Measurements from ENCODE around the gene ALX3. TPM values are rescaled to one million over a fixed set of nuclear protein-coding genes. Genes with fewer than 3 reads are reported as not detected.
A peak's percentile ranks its signal among the peaks of the same experiment; 100 is the strongest.

ALX3 gene
- not detected in 2 replicates for total RNA-seq

GRCh38 chr1:110070671-110071242, at the start of gene ALX3:
ALX3 (minus strand) TSS chr1:110070672; CDS start chr1:110070612, 60 bp downstream.
- H3K4me3 Mint-ChIP-seq, result no peak within 1 kb of the TSS
- H3K36me3 Mint-ChIP-seq (ENCODE audit: low read depth), result peaks cover 2% of the 10 kb centered on the region
- no peaks in the 10 kb centered on the region for H3K9me3 Mint-ChIP-seq
- H3K27ac Mint-ChIP-seq, result no peak within 1 kb of the TSS
- intact Hi-C loops (cut with micrococcal nuclease), result no loop called here
- peaks cover 81% of the 10 kb centered on the region for H3K27me3 Mint-ChIP-seq
- no peak for DNase-seq
- peaks cover 8% of the 10 kb centered on the region for H3K4me1 Mint-ChIP-seq

DNA sequence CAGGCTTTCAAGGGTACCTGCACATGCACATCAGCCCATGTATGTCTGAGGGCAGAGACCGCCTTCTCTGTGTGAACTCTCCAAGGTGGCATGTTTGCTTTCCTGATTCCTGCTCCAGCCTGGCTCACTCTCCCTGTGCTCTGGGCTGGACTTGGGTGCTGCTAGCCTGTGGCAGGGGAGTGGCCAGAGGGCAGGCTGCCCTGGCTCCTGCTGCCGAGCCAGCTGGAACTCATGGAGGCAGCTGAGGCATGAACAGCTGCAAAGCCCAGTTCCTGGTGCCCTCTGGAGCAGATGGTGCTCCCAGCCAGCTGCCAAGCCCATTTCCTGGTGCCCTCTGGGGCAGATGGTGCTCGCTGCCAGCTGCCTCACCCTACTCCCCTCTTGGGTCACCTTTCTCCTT, 49.4 kb upstream of the ALX3 start:
- Mint-ChIP-seq H3K4me1 (peaks cover 2% of the 10 kb centered on the region), H3K36me3 (ENCODE audit: low read depth) (peaks cover 3% of the 10 kb centered on the region), H3K27ac (no peak overlapping the region), H3K4me3 (no peak overlapping the region), H3K9me3 (peaks cover 12% of the 10 kb centered on the region), H3K27me3 (peaks cover 12% of the 10 kb centered on the region)
- intact Hi-C loops (cut with micrococcal nuclease), result loop anchor here (5.0 kb wide), 1 partner anchor 38 kb away; no protein-coding TSS in a partner anchor
- no peak for DNase-seq

- Mint-ChIP-seq H3K27ac (no peak overlapping the region), H3K9me3 (peaks cover 11% of the 10 kb centered on the region), H3K4me3 (no peak overlapping the region), H3K4me1 (peaks cover 2% of the 10 kb centered on the region), H3K27me3 (peaks cover 14% of the 10 kb centered on the region), H3K36me3 (ENCODE audit: low read depth) (peaks cover 3% of the 10 kb centered on the region)
- intact Hi-C loops (cut with micrococcal nuclease), result loop anchor here (5.0 kb wide), 1 partner anchor 37 kb away; no protein-coding TSS in a partner anchor
- no peak for DNase-seq
Measured at GRCh38 chr1:110118636-110119396, 48.3 kb upstream of the ALX3 start.

DNA sequence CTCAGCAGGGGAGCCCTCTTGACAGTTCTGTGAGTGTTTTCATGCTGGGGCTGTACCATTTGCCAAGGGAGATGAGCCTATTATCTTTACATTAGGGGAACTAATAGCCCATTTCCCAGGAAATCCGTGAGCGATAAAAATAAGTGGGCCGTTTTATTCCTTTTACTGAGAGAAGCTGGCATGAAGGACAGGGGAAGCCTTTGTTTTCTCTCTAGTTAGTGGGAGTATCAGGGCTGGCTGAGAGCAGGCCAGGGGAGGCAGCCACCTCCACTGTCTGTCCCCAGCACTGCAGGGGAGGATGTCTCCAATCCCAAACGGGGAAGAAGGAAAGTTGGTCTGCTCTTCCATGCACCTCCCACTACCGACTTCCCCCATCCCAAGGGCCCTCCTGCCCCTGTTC, 44.3 kb upstream of the ALX3 start:
- H3K27me3 Mint-ChIP-seq, result peaks cover 15% of the 10 kb centered on the region
- intact Hi-C loops (cut with micrococcal nuclease), result loop anchor here (5.0 kb wide), 1 partner anchor 32 kb away; no protein-coding TSS in a partner anchor
- H3K27ac Mint-ChIP-seq, result no peak overlapping the region
- no peaks in the 10 kb centered on the region for H3K9me3 Mint-ChIP-seq
- H3K4me1 Mint-ChIP-seq, result no peaks in the 10 kb centered on the region
- H3K4me3 Mint-ChIP-seq, result no peak overlapping the region
- DNase-seq, result no peak
- H3K36me3 Mint-ChIP-seq (ENCODE audit: low read depth), result no peaks in the 10 kb centered on the region

GRCh38 chr1:110114173-110114572, 43.7 kb upstream of the ALX3 start:
- Mint-ChIP-seq H3K27ac (no peak overlapping the region), H3K9me3 (no peaks in the 10 kb centered on the region), H3K36me3 (ENCODE audit: low read depth) (no peaks in the 10 kb centered on the region), H3K4me1 (no peaks in the 10 kb centered on the region), H3K4me3 (no peak overlapping the region), H3K27me3 (peaks cover 20% of the 10 kb centered on the region)
- DNase-seq, result no peak
- intact Hi-C loops (cut with micrococcal nuclease), result no loop called here

DNA sequence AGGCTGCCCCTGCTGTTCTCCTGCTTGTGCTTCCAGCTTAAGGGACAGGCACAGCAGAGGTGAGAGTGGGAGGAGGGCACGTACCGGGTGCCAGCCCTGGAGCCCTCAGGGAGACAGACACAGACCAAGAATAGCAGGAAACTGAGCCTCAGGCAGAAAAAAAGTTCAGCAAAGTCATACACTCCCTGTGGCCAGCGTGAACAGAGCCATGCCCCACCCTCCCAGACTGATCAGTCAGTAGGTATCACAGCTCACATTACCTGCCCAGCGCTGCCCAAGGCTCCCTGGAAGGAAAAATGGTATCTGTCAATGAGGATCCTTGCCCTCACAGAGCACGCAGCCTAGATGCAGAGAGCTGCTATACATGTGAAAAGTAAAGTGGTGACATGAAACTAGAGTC, 43.1 kb upstream of the ALX3 start:
- Mint-ChIP-seq H3K4me3 (no peak overlapping the region), H3K9me3 (no peaks in the 10 kb centered on the region), H3K36me3 (ENCODE audit: low read depth) (no peaks in the 10 kb centered on the region), H3K27me3 (peaks cover 21% of the 10 kb centered on the region), H3K4me1 (no peaks in the 10 kb centered on the region), H3K27ac (no peak overlapping the region)
- intact Hi-C loops (cut with micrococcal nuclease), result no loop called here
- DNase-seq, result no peak

DNA sequence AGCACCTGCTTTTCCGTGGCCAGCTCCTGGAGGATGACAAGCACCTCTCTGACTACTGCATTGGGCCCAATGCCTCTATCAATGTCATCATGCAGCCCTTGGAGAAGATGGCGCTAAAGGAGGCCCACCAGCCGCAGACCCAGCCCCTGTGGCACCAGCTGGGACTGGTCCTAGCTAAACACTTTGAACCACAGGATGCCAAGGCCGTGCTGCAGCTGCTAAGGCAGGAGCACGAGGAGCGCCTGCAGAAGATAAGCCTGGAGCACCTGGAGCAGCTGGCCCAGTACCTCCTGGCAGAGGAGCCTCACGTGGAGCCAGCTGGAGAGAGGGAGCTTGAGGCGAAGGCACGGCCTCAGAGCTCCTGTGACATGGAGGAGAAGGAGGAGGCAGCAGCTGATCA, 42.2 kb upstream of the ALX3 start:
- H3K9me3 Mint-ChIP-seq, result no peaks in the 10 kb centered on the region
- no peak for DNase-seq

GRCh38 chr1:110112143-110112542, 41.7 kb upstream of the ALX3 start, which contains the start of gene UBL4B:
UBL4B (plus strand) TSS chr1:110112443; CDS start chr1:110112535, 92 bp downstream.
- Mint-ChIP-seq H3K4me1 (no peaks in the 10 kb centered on the region), H3K4me3 (no peak within 1 kb of the TSS), H3K9me3 (no peaks in the 10 kb centered on the region), H3K36me3 (ENCODE audit: low read depth) (no peaks in the 10 kb centered on the region), H3K27ac (no peak within 1 kb of the TSS), H3K27me3 (peaks cover 22% of the 10 kb centered on the region)
- intact Hi-C loops (cut with micrococcal nuclease), result no loop called here
- DNase-seq, result no peak

More for the DNA sequence above, 42.2 kb upstream of the ALX3 start:
- Mint-ChIP-seq H3K27ac (no peak overlapping the region), H3K36me3 (ENCODE audit: low read depth) (no peaks in the 10 kb centered on the region), H3K4me1 (no peaks in the 10 kb centered on the region), H3K4me3 (no peak overlapping the region), H3K27me3 (peaks cover 22% of the 10 kb centered on the region)
- intact Hi-C loops (cut with micrococcal nuclease), result no loop called here

GRCh38 chr1:110111081-110111480, 40.6 kb upstream of the ALX3 start:
- intact Hi-C loops (cut with micrococcal nuclease), result no loop called here
- H3K9me3 Mint-ChIP-seq, result no peaks in the 10 kb centered on the region
- H3K4me1 Mint-ChIP-seq, result no peaks in the 10 kb centered on the region
- H3K27ac Mint-ChIP-seq, result no peak overlapping the region
- peaks cover 19% of the 10 kb centered on the region for H3K27me3 Mint-ChIP-seq
- no peak overlapping the region for H3K4me3 Mint-ChIP-seq
- H3K36me3 Mint-ChIP-seq (ENCODE audit: low read depth), result no peaks in the 10 kb centered on the region
- DNase-seq, result no peak

DNA sequence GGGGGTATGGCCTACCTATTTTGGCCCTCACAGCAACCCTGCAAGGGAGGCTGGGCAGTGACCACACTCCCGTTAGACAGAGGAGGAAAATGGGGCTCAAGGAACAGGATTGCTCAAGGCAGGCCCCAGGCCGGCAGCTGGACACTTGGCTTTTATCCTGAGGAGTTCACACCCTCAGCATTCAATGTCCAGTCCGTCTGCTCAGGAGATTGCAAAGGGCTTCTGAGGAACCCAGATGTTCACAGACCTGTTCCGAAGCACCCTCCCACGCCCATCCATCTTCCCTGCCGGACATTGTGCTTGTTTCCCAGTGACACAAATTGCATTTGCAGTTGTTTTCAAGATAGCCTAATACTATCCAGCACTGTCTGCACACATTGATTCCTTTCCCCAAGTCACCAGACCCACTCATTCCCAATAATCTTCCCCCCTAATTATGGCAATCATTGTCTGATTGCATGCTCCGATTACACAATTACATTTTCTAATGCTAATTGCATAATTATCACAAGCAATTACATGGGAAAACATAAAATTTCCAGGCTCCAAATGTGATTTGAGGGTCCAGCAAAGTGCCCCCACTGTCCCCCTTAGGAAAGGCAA, 37.5 kb upstream of the ALX3 start:
- Mint-ChIP-seq H3K27me3 (peaks cover 13% of the 10 kb centered on the region), H3K4me1 (no peaks in the 10 kb centered on the region), H3K4me3 (no peak overlapping the region), H3K9me3 (no peaks in the 10 kb centered on the region), H3K27ac (no peak overlapping the region), H3K36me3 (ENCODE audit: low read depth) (no peaks in the 10 kb centered on the region)
- DNase-seq, result no peak
- intact Hi-C loops (cut with micrococcal nuclease), result loop anchor here (2.0 kb wide), 2 partner anchors 55 to 77 kb away; no protein-coding TSS in a partner anchor

DNA sequence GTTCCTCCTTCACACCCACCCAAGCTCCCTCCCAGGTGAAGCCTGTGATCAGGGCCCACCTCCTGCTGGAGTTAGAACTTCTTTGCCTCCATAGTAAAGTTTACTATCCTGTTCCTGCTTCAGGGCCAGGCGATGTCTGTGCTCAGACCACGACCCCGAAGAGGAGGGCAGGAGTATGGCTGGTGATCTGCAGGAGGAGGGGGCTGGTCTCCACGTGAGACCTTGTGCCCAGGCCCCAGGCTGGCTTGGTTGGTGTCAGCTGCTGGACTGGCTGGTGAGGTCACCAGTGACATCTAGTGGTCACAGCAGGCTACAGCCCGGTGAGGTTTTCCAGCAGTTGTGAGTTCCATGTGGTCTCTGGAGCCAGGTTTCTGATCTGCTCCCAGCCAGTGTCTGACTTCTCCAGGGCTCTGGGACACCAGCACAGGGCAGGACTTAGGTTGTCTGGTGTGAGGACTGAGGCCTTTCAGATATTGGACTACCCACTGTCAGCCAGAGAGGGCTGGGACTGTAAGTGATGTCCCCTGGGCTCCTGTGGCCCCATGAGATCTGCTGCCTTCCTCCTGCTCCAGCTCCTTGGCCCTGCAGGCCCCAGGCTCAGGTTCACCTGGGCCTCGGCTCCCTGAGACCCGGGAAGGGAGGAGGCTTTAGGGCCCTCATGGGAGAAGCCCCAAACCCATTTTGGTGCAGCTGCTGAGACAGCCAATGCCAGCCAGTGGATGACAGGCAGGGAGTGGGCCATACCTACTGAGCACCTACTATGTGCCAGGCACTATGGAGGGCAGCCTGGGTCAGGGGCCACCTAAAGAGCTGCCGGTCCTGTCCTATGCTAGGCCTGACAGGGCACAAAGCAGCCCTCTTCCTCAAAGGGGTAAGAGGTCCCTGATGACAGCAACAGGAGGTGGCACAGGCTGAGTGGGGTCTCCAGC, 35.8 kb upstream of the ALX3 start:
- no peak overlapping the region for H3K4me3 Mint-ChIP-seq
- no peak overlapping the region for H3K27ac Mint-ChIP-seq
- no peaks in the 10 kb centered on the region for H3K9me3 Mint-ChIP-seq
- no peaks in the 10 kb centered on the region for H3K4me1 Mint-ChIP-seq
- no peaks in the 10 kb centered on the region for H3K36me3 Mint-ChIP-seq (ENCODE audit: low read depth)
- peaks cover 10% of the 10 kb centered on the region for H3K27me3 Mint-ChIP-seq
- intact Hi-C loops (cut with micrococcal nuclease), result loop anchor here (1.0 to 2.0 kb wide), 3 partner anchors 18 to 75 kb away; no protein-coding TSS in a partner anchor
- peak; percentile 87 for DNase-seq

- DNase-seq, result no peak
- no peaks in the 10 kb centered on the region for H3K36me3 Mint-ChIP-seq (ENCODE audit: low read depth)
- intact Hi-C loops (cut with micrococcal nuclease), result no loop called here
- no peak overlapping the region for H3K4me3 Mint-ChIP-seq
- no peaks in the 10 kb centered on the region for H3K9me3 Mint-ChIP-seq
- no peak overlapping the region for H3K27ac Mint-ChIP-seq
- peaks cover 8% of the 10 kb centered on the region for H3K27me3 Mint-ChIP-seq
- no peaks in the 10 kb centered on the region for H3K4me1 Mint-ChIP-seq
Measured at GRCh38 chr1:110102081-110102480, 31.6 kb upstream of the ALX3 start.

- DNase-seq, result no peak
- Mint-ChIP-seq H3K36me3 (ENCODE audit: low read depth) (no peaks in the 10 kb centered on the region), H3K27me3 (peaks cover 18% of the 10 kb centered on the region), H3K4me3 (no peak overlapping the region), H3K4me1 (no peaks in the 10 kb centered on the region), H3K27ac (no peak overlapping the region), H3K9me3 (no peaks in the 10 kb centered on the region)
- intact Hi-C loops (cut with micrococcal nuclease), result no loop called here
Measured at GRCh38 chr1:110100335-110100734, 29.9 kb upstream of the ALX3 start.
